Astrocyte of the cerebellum (primary cell): Measurements from ENCODE around the gene UBE2N.

Source experiments
- DNase-seq: peaks from one replicate; pipeline ENCODE4 v3.0.0-alpha.2; 2011; ENCODE audit warnings: low read depth
- H3K4me3 ChIP-seq: 2 replicates; pipeline ENCODE4 v1.5.1; 2011; ENCODE audit warnings: mild to moderate bottlenecking, low read depth, low read length, moderate library complexity
- in situ Hi-C: cut with HindIII; loops from 2 replicates; pipeline ENCODE4 v1.10.0; 2017; ENCODE audit warnings: low sequenced_read_pairs
- TF ChIP-seq, protein P1 (sequence below): IDR thresholded peaks from 2 replicates; pipeline ENCODE4 v1.5.1; 2012; ENCODE audit warnings: low read length, low read depth, moderate library complexity, mild to moderate bottlenecking; ENCODE audit errors: missing control alignments

UBE2N gene

GRCh38 chr12:93376436-93377251 is 65.1 kb downstream of the UBE2N start:
- no peak overlapping the region for H3K4me3 ChIP-seq
- in situ Hi-C loops: no loop called here
- TF ChIP-seq, protein P1, sequence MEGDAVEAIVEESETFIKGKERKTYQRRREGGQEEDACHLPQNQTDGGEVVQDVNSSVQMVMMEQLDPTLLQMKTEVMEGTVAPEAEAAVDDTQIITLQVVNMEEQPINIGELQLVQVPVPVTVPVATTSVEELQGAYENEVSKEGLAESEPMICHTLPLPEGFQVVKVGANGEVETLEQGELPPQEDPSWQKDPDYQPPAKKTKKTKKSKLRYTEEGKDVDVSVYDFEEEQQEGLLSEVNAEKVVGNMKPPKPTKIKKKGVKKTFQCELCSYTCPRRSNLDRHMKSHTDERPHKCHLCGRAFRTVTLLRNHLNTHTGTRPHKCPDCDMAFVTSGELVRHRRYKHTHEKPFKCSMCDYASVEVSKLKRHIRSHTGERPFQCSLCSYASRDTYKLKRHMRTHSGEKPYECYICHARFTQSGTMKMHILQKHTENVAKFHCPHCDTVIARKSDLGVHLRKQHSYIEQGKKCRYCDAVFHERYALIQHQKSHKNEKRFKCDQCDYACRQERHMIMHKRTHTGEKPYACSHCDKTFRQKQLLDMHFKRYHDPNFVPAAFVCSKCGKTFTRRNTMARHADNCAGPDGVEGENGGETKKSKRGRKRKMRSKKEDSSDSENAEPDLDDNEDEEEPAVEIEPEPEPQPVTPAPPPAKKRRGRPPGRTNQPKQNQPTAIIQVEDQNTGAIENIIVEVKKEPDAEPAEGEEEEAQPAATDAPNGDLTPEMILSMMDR: no peak
- no peak for DNase-seq

DNA sequence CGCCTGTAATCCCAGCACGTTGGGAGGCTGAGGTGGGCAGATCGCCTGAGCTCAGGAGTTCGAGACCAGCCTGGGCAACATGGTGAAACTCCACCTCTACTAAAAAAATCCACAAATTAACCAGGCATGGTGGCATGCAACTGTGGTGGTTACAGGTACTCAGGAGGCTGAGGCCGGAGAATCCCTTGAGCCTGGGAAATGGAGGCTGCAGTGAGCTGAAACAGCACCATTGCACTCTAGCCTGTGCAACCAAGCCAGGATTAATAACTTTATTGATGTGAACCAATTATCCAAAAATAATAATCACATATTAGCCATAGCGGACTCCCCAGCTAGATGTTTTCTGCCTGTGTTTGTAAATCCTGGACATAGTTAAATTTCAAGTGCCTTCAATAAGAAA is 65.8 kb downstream of the UBE2N start:
- DNase-seq: no peak
- H3K4me3 ChIP-seq: no peak overlapping the region
- in situ Hi-C loops: no loop called here
- TF ChIP-seq, protein P1: no peak

DNA sequence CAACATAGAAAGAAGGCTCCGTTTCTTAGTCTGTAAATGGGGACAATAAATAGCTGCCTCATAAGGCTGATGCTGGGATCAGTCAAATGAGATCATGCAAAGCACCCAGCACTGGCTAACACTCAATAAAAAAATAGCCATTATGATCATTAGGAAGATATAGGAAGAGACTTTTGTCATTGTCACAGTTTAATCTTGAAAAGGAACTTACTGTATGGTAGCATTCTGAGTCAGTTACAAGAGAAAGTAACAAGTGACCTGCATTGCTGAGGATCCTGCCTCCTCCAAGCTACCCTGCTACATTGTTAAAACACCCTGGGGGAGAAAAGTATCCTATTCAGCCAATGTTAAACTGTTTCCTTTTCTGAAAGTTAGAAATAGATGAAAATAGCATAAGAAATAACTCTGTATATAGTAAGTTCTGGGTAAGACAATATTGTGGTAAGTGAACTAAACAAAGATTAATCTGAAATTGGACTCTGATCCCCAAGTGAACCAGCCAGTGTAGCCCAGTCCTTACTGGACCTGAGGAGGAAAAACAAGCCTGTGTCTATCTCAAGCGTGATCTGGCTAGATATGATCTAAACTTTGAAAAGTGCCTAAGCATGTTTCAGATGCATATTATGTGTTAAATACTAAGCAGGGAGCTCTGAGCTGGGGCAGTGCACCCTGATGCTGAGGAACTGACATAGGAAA is 67.6 kb downstream of the UBE2N start:
- no peak for DNase-seq
- no peak overlapping the region for H3K4me3 ChIP-seq
- in situ Hi-C loops: no loop called here
- TF ChIP-seq, protein P1: no peak

DNA sequence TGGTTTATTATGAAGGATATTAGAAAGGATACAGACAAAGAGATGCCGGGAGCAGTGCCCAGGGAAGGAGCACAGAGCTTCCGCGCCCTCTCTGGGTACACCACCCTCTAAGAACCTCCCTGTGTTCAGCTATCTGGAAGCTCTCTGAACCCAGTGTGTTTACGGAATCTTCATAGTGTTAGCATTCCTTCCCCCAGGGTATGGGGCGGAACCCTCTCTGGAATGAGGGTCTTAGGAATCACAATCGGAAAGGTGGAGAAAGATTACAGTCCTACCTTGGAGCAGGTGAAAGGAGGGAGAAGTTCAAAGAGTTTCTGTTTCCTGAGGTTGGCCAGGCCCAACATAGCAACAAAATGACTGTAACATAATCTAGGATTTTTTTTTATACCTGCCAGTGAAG is 70.8 kb downstream of the UBE2N start:
- TF ChIP-seq, protein P1: no peak
- H3K4me3 ChIP-seq: no peak overlapping the region
- in situ Hi-C loops: no loop called here
- no peak for DNase-seq

GRCh38 chr12:93369505-93369904 is 72.2 kb downstream of the UBE2N start:
- DNase-seq: no peak
- H3K4me3 ChIP-seq: no peak overlapping the region

DNA sequence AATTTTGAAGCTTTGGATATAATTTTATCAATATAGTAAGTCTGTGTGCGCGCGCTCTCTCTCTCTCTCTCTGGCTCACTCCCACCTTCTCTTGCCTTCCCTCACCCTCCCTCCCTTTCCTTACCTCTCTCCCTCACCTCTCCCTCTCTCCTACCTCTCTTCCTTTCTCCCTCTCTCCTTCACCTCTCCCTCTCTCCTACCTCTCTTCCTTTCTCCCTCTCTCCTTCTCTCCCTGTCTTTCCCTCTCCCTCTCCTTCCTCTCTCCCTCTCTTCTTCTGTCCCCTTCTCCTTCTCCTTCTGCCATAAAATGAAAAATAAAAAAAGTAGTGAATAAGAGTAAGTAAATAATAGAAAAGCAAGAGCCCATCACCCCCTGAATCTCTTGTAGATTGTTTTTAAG is 73.0 kb downstream of the UBE2N start:
- DNase-seq: no peak
- TF ChIP-seq, protein P1: no peak
- no peak overlapping the region for H3K4me3 ChIP-seq
- in situ Hi-C loops: no loop called here

More at GRCh38 chr12:93369505-93369904, 72.2 kb downstream of the UBE2N start:
- in situ Hi-C loops: no loop called here
- TF ChIP-seq, protein P1: no peak
